ENCODE results near the gene SORBS2.

The SORBS2 gene

DNA sequence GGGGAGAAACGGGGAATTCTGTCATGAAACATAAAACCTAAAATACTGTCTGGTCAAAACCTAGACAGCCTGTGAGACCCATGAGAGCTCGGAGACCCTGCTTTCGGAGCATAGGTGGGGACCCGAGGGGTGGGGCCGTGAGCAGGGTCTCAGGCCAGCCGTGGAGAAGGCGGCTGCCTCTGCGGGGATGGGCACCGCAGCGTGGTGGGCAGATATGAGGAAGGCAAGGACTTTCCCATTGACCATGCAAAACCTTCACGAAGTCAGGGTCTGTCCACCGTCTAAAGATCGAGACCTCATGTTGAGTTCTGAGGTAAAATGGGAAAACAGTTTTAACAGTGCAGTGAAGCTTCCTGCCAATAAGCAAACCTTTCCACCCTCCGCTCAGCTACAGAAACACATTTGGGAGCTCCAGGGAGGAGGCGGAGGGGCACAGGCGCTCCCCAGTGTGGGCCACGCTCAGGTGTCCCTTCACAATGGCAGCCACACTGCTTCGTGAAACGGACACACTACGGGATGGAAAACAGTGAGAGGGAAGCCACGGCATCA lies 74.4 kb downstream of the SORBS2 start:
- H3K4me3 ChIP-seq (ENCODE audit: low read length), result no peak overlapping the region
- TF ChIP-seq, protein P1, sequence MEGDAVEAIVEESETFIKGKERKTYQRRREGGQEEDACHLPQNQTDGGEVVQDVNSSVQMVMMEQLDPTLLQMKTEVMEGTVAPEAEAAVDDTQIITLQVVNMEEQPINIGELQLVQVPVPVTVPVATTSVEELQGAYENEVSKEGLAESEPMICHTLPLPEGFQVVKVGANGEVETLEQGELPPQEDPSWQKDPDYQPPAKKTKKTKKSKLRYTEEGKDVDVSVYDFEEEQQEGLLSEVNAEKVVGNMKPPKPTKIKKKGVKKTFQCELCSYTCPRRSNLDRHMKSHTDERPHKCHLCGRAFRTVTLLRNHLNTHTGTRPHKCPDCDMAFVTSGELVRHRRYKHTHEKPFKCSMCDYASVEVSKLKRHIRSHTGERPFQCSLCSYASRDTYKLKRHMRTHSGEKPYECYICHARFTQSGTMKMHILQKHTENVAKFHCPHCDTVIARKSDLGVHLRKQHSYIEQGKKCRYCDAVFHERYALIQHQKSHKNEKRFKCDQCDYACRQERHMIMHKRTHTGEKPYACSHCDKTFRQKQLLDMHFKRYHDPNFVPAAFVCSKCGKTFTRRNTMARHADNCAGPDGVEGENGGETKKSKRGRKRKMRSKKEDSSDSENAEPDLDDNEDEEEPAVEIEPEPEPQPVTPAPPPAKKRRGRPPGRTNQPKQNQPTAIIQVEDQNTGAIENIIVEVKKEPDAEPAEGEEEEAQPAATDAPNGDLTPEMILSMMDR (IDR thresholded peaks at IDR 0.05; ENCODE audit: insufficient read depth, low read depth, low read length, missing control alignments), result no peak
- no peak for DNase-seq (ENCODE audit: low read depth)

DNA sequence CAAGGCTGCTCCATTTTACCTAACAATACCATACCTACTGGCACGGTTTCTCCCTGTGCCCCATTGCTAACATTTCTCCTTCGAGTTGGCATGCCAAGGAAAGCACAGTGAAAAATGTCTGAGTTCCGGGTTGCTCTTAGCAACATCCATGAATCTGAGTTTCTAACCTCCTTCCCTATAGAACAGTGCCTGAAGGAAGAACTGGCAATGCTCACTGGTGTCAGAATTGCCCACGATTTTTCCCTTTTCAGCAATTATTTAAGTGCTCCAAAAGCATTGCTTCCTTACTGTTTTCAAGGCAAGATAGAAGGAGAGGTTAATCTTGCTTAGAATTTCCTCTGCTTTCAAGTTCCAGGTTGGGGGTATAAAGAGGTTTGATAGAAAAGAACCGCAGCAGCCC lies 75.1 kb downstream of the SORBS2 start:
- no peak for DNase-seq (ENCODE audit: low read depth)
- no peak overlapping the region for H3K4me3 ChIP-seq (ENCODE audit: low read length)
- TF ChIP-seq, protein P1 (IDR thresholded peaks at IDR 0.05; ENCODE audit: insufficient read depth, low read depth, low read length, missing control alignments), result no peak

DNA sequence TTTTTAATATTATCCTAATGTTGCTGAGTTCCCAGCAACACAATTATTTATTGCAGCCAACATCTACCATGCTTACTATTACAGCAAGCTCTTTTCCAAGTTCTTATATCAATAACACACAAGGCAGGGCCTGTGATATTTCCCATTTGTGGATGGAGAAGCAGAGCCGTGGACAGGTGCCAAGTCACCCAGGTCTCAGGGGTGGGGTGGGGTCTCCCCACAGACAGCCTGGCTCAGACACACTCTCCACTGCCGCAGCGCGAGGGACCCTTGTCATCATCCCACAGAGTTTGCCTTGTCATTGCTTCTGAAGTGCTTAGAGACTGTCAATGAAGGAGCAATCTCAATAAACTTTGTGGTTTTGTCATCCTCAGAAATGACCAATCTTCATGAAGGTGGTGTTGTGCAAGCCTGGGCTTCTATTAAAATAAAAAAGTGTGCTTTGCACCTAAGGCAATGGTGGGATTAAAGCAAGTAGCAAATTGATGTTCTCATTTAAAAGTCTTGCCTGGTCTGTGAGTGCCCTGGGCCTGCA lies 76.1 kb downstream of the SORBS2 start:
- no peak overlapping the region for H3K4me3 ChIP-seq (ENCODE audit: low read length)
- TF ChIP-seq, protein P1 (IDR thresholded peaks at IDR 0.05; ENCODE audit: insufficient read depth, low read depth, low read length, missing control alignments), result no peak
- no peak for DNase-seq (ENCODE audit: low read depth)

DNA sequence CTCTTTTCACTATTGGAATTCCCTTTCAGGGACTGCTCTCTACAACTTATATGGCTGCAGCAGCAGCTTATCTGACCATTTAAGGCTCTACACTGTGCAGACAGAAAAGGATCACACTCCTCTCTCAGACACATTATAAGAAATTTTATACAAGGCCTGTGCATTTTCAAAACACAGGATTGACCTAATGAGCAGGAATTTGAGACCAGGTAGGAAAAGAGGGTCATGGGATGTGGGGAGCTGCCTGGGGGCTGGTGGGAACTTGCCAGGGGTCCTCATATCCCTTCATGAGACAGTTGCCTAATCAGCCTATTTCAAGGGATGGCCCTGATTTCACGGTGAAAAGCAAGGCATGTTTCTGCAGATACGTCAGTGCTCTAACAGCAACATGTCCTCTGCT lies 77.1 kb downstream of the SORBS2 start:
- DNase-seq (ENCODE audit: low read depth), result no peak
- no peak overlapping the region for H3K4me3 ChIP-seq (ENCODE audit: low read length)
- TF ChIP-seq, protein P1 (IDR thresholded peaks at IDR 0.05; ENCODE audit: insufficient read depth, low read depth, low read length, missing control alignments), result no peak

DNA sequence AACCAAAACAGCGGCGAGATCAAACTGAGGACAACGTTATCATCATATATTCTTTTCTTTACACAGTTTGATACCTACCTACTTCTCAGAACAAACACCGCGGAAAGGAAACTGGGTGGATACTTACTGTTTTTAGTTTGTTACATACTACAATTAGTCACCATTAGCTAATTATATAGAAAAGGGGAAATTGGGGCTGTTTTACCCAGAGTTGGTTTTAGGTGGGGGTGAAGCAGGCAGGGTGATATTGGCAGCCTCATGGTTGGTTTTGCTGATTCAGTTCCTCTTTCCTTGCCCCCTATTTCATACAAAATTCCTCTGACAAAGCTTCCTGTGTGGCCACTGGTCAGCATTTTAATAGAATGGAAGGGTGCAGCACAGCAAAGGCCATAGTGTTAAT lies 77.8 kb downstream of the SORBS2 start:
- no peak overlapping the region for H3K4me3 ChIP-seq (ENCODE audit: low read length)
- DNase-seq (ENCODE audit: low read depth), result no peak
- TF ChIP-seq, protein P1 (IDR thresholded peaks at IDR 0.05; ENCODE audit: insufficient read depth, low read depth, low read length, missing control alignments), result no peak

DNA sequence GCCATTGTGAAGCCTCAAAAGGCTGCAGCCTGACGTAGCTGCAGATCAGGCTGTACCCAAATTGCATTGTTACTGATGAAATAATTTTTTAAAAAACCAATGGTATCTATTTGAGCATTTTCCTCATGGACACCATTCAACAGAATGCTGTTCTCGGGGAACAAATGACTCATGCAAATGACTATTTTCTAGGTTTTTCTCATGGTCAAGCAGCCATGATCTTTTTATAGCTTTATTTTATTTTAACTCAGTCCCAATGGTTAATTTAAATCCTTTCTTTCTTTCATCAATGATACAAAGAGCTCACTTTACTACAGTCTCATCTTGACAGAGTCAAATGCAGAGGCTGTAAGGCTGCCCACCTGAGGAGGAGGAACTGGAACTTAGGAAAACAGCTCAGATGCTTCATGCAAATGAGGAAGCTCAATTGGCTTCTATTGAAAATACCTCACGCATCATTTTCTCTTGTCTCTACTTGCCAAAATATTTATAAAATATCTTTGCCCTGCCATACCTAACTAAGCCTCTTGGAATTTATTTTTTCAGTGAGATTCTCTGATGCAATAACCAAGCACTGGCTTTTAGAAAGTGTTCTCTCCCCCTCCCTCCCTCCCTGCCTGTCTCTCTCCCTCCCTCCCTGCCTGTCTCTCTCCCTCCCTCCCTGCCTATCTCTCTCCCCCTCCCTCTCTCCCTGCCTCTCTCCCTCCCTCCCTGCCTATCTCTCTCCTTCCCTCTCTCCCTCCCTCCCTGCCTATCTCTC lies 81.0 kb downstream of the SORBS2 start:
- TF ChIP-seq, protein P1 (IDR thresholded peaks at IDR 0.05; ENCODE audit: insufficient read depth, low read depth, low read length, missing control alignments), result peak; percentile 16
- DNase-seq (ENCODE audit: low read depth), result peak; percentile 88

More for the DNA sequence above, 81.0 kb downstream of the SORBS2 start:
- H3K4me3 ChIP-seq (ENCODE audit: low read length), result no peak overlapping the region

Measured in epithelial cell of esophagus (primary cell).